ENCODE results near the gene VAMP1. TPM values are rescaled to one million over a fixed set of nuclear protein-coding genes. Genes with fewer than 3 reads are reported as not detected.
"Not testable (repeated sequence)": the region's sequence is repeated elsewhere in the genome, so short reads cannot be mapped to it uniquely, and the experiment has no call there.

The VAMP1 gene
- total and polyA plus RNA-seq, 2 donors (not counting 3 experiments of a cell fraction or from before 2014, with no cell fraction given): 7.0 to 9.0 TPM

GRCh38 chr12:6488240-6488639 lies 17.8 kb upstream of the VAMP1 start:
- dilution Hi-C loops (cut with MboI; ENCODE audit: extremely low pct_ligation_motif_present, low sequenced_read_pairs): no loop called here
- Histone ChIP-seq H3K9me3 (replicated peaks; ENCODE audit: control insufficient read depth, insufficient read depth, low read length) (no peaks in the 10 kb centered on the region), H3K9ac (replicated peaks; ENCODE audit: extremely low read depth, insufficient read depth, low read length) (no peak overlapping the region), H3K4me2 (ENCODE audit: insufficient read depth, low read length) (no peak overlapping the region), H3K9me1 (replicated peaks; ENCODE audit: control insufficient read depth, extremely low read depth, insufficient read depth, low read length) (no peaks in the 10 kb centered on the region), H3K4me1 (ENCODE audit: control insufficient read depth, extremely low read depth, insufficient read depth, low read length) (peaks cover 5% of the 10 kb centered on the region), H3K4me3 (replicated peaks in 1 of 3; ENCODE audit: insufficient read depth in 1 of 3, low read depth in 1 of 3, low read length in 3 of 3) (no peak overlapping the region), H3K27me3 (ENCODE audit: control insufficient read depth in 2 of 2, insufficient read depth in 2 of 2, low read length in 2 of 2) (no peaks in the 10 kb centered on the region), H3K36me3 (ENCODE audit: control insufficient read depth in 2 of 2, extremely low read depth in 1 of 2, insufficient read depth in 2 of 2, low read length in 2 of 2) (peaks cover 0 to 3% of the 10 kb centered on the region in 2 experiments), H3K27ac (ENCODE audit: insufficient read depth, low read depth, low read length) (no peak overlapping the region), H2AFZ (ENCODE audit: low read depth, low read length) (no peak overlapping the region), H4K20me1 (replicated peaks; ENCODE audit: control insufficient read depth, extremely low read depth, insufficient read depth, low read length) (no peaks in the 10 kb centered on the region), H3K79me2 (ENCODE audit: control insufficient read depth, insufficient read depth, low read length) (peaks cover 9% of the 10 kb centered on the region)
- no peak for FAIRE-seq
- no peak for DNase-seq (ENCODE audit: low read depth, low spot score)
- CTCF ChIA-PET: interaction anchor here (1.6 to 2.0 kb wide), 2 partner anchors 22 to 23 kb away, joined by 4 to 7 read pairs; no protein-coding TSS in a partner anchor
- intact Hi-C loops (cut with micrococcal nuclease): no loop called here
- POLR2A ChIA-PET: interaction anchor here (0.9 kb wide), 1 partner anchor 29 kb away, joined by 3 read pairs; no protein-coding TSS in a partner anchor
- no peak for TF ChIP-seq POLR2A (IDR thresholded peaks at IDR 0.05; ENCODE audit: low read depth, low read length)
- no TSS peak for BruUV-seq (replicated peaks)

- ChIA-PET POLR2A (no interaction called here), CTCF (no interaction called here)
- BruUV-seq (replicated peaks): no TSS peak
- no peaks in the 10 kb centered on the region for H4K20me1 ChIP-seq (replicated peaks; ENCODE audit: control insufficient read depth, extremely low read depth, insufficient read depth, low read length)
- peaks cover 1 to 5% of the 10 kb centered on the region in 2 experiments for H3K27me3 ChIP-seq (ENCODE audit: control insufficient read depth in 2 of 2, insufficient read depth in 2 of 2, low read length in 2 of 2)
- no peak for TF ChIP-seq EZH2 (IDR thresholded peaks at IDR 0.05; ENCODE audit: borderline replicate concordance, low read depth, low read length, severe bottlenecking)
- no peak for TF ChIP-seq JUN (IDR thresholded peaks at IDR 0.05; ENCODE audit: borderline replicate concordance, insufficient read depth, insufficient read length, low read depth)
- H3K36me3 ChIP-seq (ENCODE audit: control insufficient read depth in 2 of 2, extremely low read depth in 1 of 2, insufficient read depth in 2 of 2, low read length in 2 of 2): no peaks in the 10 kb centered on the region
- H3K9ac ChIP-seq (replicated peaks; ENCODE audit: extremely low read depth, insufficient read depth, low read length): no peak overlapping the region
- H3K9me3 ChIP-seq (replicated peaks; ENCODE audit: control insufficient read depth, insufficient read depth, low read length): no peaks in the 10 kb centered on the region
- dilution Hi-C loops (cut with MboI; ENCODE audit: extremely low pct_ligation_motif_present, low sequenced_read_pairs) (no loop called here), intact Hi-C loops (cut with micrococcal nuclease) (no loop called here)
- H3K79me2 ChIP-seq (ENCODE audit: control insufficient read depth, insufficient read depth, low read length): no peaks in the 10 kb centered on the region
- H3K4me1 ChIP-seq (ENCODE audit: control insufficient read depth, extremely low read depth, insufficient read depth, low read length): no peaks in the 10 kb centered on the region
- no peak for FAIRE-seq
- H3K4me3 ChIP-seq (replicated peaks in 1 of 3; ENCODE audit: insufficient read depth in 1 of 3, low read depth in 1 of 3, low read length in 3 of 3): no peak overlapping the region
- H2AFZ ChIP-seq (ENCODE audit: low read depth, low read length): no peak overlapping the region
- H3K27ac ChIP-seq (ENCODE audit: insufficient read depth, low read depth, low read length): no peak overlapping the region
- no peak for DNase-seq (ENCODE audit: low read depth, low spot score)
- no peaks in the 10 kb centered on the region for H3K9me1 ChIP-seq (replicated peaks; ENCODE audit: control insufficient read depth, extremely low read depth, insufficient read depth, low read length)
- no peak overlapping the region for H3K4me2 ChIP-seq (ENCODE audit: insufficient read depth, low read length)
These were observed 7.9 kb upstream of the VAMP1 start for GRCh38 chr12:6478416-6478815.

GRCh38 chr12:6477601-6478377 lies 7.3 kb upstream of the VAMP1 start:
- H3K4me2 ChIP-seq (ENCODE audit: insufficient read depth, low read length); BruUV-seq (replicated peaks); H3K27ac ChIP-seq (ENCODE audit: insufficient read depth, low read depth, low read length); H3K9ac ChIP-seq (replicated peaks; ENCODE audit: extremely low read depth, insufficient read depth, low read length); H4K20me1 ChIP-seq (replicated peaks; ENCODE audit: control insufficient read depth, extremely low read depth, insufficient read depth, low read length); H3K9me1 ChIP-seq (replicated peaks; ENCODE audit: control insufficient read depth, extremely low read depth, insufficient read depth, low read length); intact Hi-C loops (cut with micrococcal nuclease); H3K4me3 ChIP-seq (replicated peaks in 1 of 3; ENCODE audit: insufficient read depth in 1 of 3, low read depth in 1 of 3, low read length in 3 of 3); H3K9me3 ChIP-seq (replicated peaks; ENCODE audit: control insufficient read depth, insufficient read depth, low read length); H3K79me2 ChIP-seq (ENCODE audit: control insufficient read depth, insufficient read depth, low read length); POLR2A ChIA-PET; CTCF ChIA-PET; H3K27me3 ChIP-seq (ENCODE audit: control insufficient read depth in 2 of 2, insufficient read depth in 2 of 2, low read length in 2 of 2); H3K36me3 ChIP-seq (ENCODE audit: control insufficient read depth in 2 of 2, extremely low read depth in 1 of 2, insufficient read depth in 2 of 2, low read length in 2 of 2); H3K4me1 ChIP-seq (ENCODE audit: control insufficient read depth, extremely low read depth, insufficient read depth, low read length); FAIRE-seq; dilution Hi-C loops (cut with MboI; ENCODE audit: extremely low pct_ligation_motif_present, low sequenced_read_pairs); DNase-seq (ENCODE audit: low read depth, low spot score); H2AFZ ChIP-seq (ENCODE audit: low read depth, low read length): not testable (repeated sequence)

Measured in endothelial cell of umbilical vein (primary cell).